Upper lobe of left lung (tissue), 6 donors: ENCODE results near the gene CEP44. TPM values are rescaled to one million over a fixed set of nuclear protein-coding genes. Genes with fewer than 3 reads are reported as not detected.
"Not testable (repeated sequence)": the region's sequence is repeated elsewhere in the genome, so short reads cannot be mapped to it uniquely, and the experiment has no call there.

Source experiments
- ATAC-seq, 2 donors: fragments of 200-7000 bp; cut with Tn5 transposase; one replicate each; pipeline ENCODE4 v1.9.1; 2022; ENCODE audit warnings: mild to moderate bottlenecking in 2 of 2, moderate library complexity in 2 of 2; ENCODE audit not compliant: low FRiP score in 2 of 2
- DNase-seq, 2 donors: peaks; one replicate each; pipeline ENCODE4 v3.0.0-alpha.2; 2019 to 2020
- H3K27ac ChIP-seq, 4 donors: fragments of 200-600 bp; sonication (generic); one replicate each; pipeline ENCODE4 v1.5.1; 2016 to 2019
- H3K27me3 ChIP-seq, 4 donors: fragments of 200-600 bp; sonication (generic); one replicate each; pipeline ENCODE4 v1.5.1; 2017 to 2019
- H3K36me3 ChIP-seq, 4 donors: fragments of 200-600 bp; sonication (generic); one replicate each; pipeline ENCODE4 v1.5.1; 2016 to 2019
- H3K4me1 ChIP-seq, 4 donors: fragments of 200-600 bp; sonication (generic); one replicate each; pipeline ENCODE4 v1.5.1; 2018 to 2019
- H3K4me3 ChIP-seq, 4 donors: fragments of 200-600 bp; sonication (generic); one replicate each; pipeline ENCODE4 v1.5.1; 2017 to 2019; ENCODE audit warnings: mild to moderate bottlenecking in 2 of 4, moderate library complexity in 1 of 4
- H3K9me3 ChIP-seq, 4 donors: fragments of 200-600 bp; sonication (generic); one replicate each; pipeline ENCODE4 v1.5.1; 2018 to 2019
- CTCF ChIP-seq, 6 experiments: fragments of 450-650 bp in 4 of 6; fragments of 200-600 bp in 2 of 6; sonication (generic) in 2 of 6; IDR thresholded peaks; one replicate each; pipeline ENCODE4 v1.5.1; 2016 to 2019; ENCODE audit warnings: antibody characterized with exemption in 6 of 6
- EP300 ChIP-seq, 4 donors: sonication (generic); formaldehyde crosslinking; IDR thresholded peaks; one replicate each; pipeline ENCODE4 v1.5.1; 2017; ENCODE audit warnings: antibody characterized with exemption in 4 of 4, control low read depth in 2 of 4
- POLR2A ChIP-seq, 4 donors: fragments of 450-650 bp; IDR thresholded peaks; one replicate each; pipeline ENCODE4 v1.5.1; 2016 to 2017; ENCODE audit warnings: antibody characterized with exemption in 4 of 4, mild to moderate bottlenecking in 2 of 4
- POLR2AphosphoS5 ChIP-seq, 2 donors: sonication (generic); formaldehyde crosslinking; IDR thresholded peaks; one replicate each; pipeline ENCODE4 v1.5.1; 2017; ENCODE audit warnings: antibody characterized with exemption in 2 of 2
- WGBS, 2 donors: methylation state at CpG; one replicate each; pipeline ENCODE4 v1.1.5; 2017 to 2018; 5-methylcytosine and 5-hydroxymethylcytosine counted together
- total RNA-seq, 6 donors: library from RNA; depleted of rRNA in 4 of 6; stranded (reverse); fragments of >200 nt in 4 of 6; gene quantifications; one replicate each; pipeline versions ENCODE4 v1.1.0 to v1.2.1, GENCODE V29; 2016 to 2021
- donor health status: DM: no; HTN: no; CAD: no; lungs with moderate emphysema.
- donor health status: DM: no; HTN: yes; CAD: no; lungs with severe emphysema.

The CEP44 gene
- total RNA-seq, 6 donors from 2014 or later, result 9.9 to 33.1 (median 12.7) TPM

GRCh38 chr4:174255786-174256185 lies 27.9 kb upstream of the CEP44 start:
- ATAC-seq (no peak), DNase-seq (no peak)
- 84 to 87% methylated on average over 5 of the region's 5 CpGs for WGBS, 2 donors
- Histone ChIP-seq H3K9me3 (no peaks in the 10 kb centered on the region), H3K4me3 (no peak overlapping the region), H3K4me1 (peaks cover 0 to 9% (median 7%) of the 10 kb centered on the region in 4 donors), H3K27ac (no peak overlapping the region), H3K36me3 (peaks cover 0 to 12% (median 0%) of the 10 kb centered on the region in 4 donors), H3K27me3 (no peaks in the 10 kb centered on the region)
- TF ChIP-seq POLR2AphosphoS5 (IDR thresholded peaks at IDR 0.05) (no peak), EP300 (IDR thresholded peaks at IDR 0.05) (no peak), CTCF (IDR thresholded peaks at IDR 0.05) (no peak), POLR2A (IDR thresholded peaks at IDR 0.05) (no peak)

GRCh38 chr4:174256277-174256713 lies 27.4 kb upstream of the CEP44 start:
- WGBS, 2 donors, result 89 to 95% methylated on average over 1 of the region's 1 CpG
- Histone ChIP-seq H3K27ac (no peak overlapping the region), H3K9me3 (no peaks in the 10 kb centered on the region), H3K4me1 (peaks cover 0 to 10% (median 9%) of the 10 kb centered on the region in 4 donors), H3K4me3 (no peak overlapping the region), H3K36me3 (peaks cover 0 to 12% (median 0%) of the 10 kb centered on the region in 4 donors), H3K27me3 (no peaks in the 10 kb centered on the region)
- ATAC-seq, result no peak
- TF ChIP-seq POLR2A (IDR thresholded peaks at IDR 0.05), result no peak
- no peak for DNase-seq

- Histone ChIP-seq H3K4me3 (no peak overlapping the region), H3K9me3 (no peaks in the 10 kb centered on the region), H3K36me3 (peaks cover 0 to 14% (median 0%) of the 10 kb centered on the region in 4 donors), H3K4me1 (peaks cover 0 to 10% (median 10%) of the 10 kb centered on the region in 4 donors), H3K27me3 (no peaks in the 10 kb centered on the region), H3K27ac (no peak overlapping the region)
- ATAC-seq (no peak), DNase-seq (no peak)
- TF ChIP-seq CTCF (IDR thresholded peaks at IDR 0.05) (no peak), POLR2A (IDR thresholded peaks at IDR 0.05) (no peak), EP300 (IDR thresholded peaks at IDR 0.05) (no peak), POLR2AphosphoS5 (IDR thresholded peaks at IDR 0.05) (no peak)
Observed at GRCh38 chr4:174259580-174259979, 24.1 kb upstream of the CEP44 start.

GRCh38 chr4:174260099-174260498 lies 23.6 kb upstream of the CEP44 start:
- Histone ChIP-seq H3K27ac (no peak overlapping the region), H3K36me3 (peaks cover 0 to 14% (median 0%) of the 10 kb centered on the region in 4 donors), H3K27me3 (no peaks in the 10 kb centered on the region), H3K4me1 (peaks cover 0 to 10% (median 10%) of the 10 kb centered on the region in 4 donors), H3K4me3 (no peak overlapping the region), H3K9me3 (no peaks in the 10 kb centered on the region)
- ATAC-seq (no peak), DNase-seq (no peak)
- WGBS, 2 donors, result 25 to 34% methylated on average over 3 of the region's 3 CpGs
- TF ChIP-seq EP300 (IDR thresholded peaks at IDR 0.05) (no peak), POLR2AphosphoS5 (IDR thresholded peaks at IDR 0.05) (no peak), POLR2A (IDR thresholded peaks at IDR 0.05) (no peak), CTCF (IDR thresholded peaks at IDR 0.05) (no peak)

GRCh38 chr4:174261432-174261831 lies 22.3 kb upstream of the CEP44 start:
- not testable (repeated sequence) for ATAC-seq, H3K27me3 ChIP-seq, H3K4me3 ChIP-seq, DNase-seq, H3K9me3 ChIP-seq, H3K27ac ChIP-seq
- H3K4me1 ChIP-seq, result peaks cover 2 to 10% (median 8%) of the 10 kb centered on the region in 4 donors
- 45 to 58% methylated on average over 1 of the region's 1 CpG for WGBS, 2 donors
- peaks cover 0 to 14% (median 0%) of the 10 kb centered on the region in 4 donors for H3K36me3 ChIP-seq
